Endothelial cell (in vitro differentiated cells): ENCODE measurements around the gene DCAF15. TPM values are rescaled to one million over a fixed set of nuclear protein-coding genes. Genes with fewer than 3 reads are reported as not detected.

Source experiments
- DNase-seq: peaks from one replicate; pipeline ENCODE4 v3.0.0; 2021; ENCODE audit warnings: low spot score
- H3K27ac Mint-ChIP-seq: one replicate; pipeline ENCODE4 v1.8.0; 2021; ENCODE audit warnings: mixed read lengths, inconsistent platforms; ENCODE audit not compliant: unreplicated experiment
- H3K27me3 Mint-ChIP-seq: one replicate; pipeline ENCODE4 v1.8.0; 2021; ENCODE audit warnings: mild to moderate bottlenecking, moderate library complexity, mixed read lengths, inconsistent platforms; ENCODE audit not compliant: unreplicated experiment
- H3K36me3 Mint-ChIP-seq: one replicate; pipeline ENCODE4 v1.8.0; 2021; ENCODE audit warnings: mild to moderate bottlenecking, low read depth, mixed read lengths, inconsistent platforms; ENCODE audit not compliant: unreplicated experiment
- H3K4me1 Mint-ChIP-seq: one replicate; pipeline ENCODE4 v1.8.0; 2021; ENCODE audit warnings: mild to moderate bottlenecking, mixed read lengths, inconsistent platforms; ENCODE audit not compliant: unreplicated experiment
- H3K4me3 Mint-ChIP-seq: one replicate; pipeline ENCODE4 v1.8.0; 2021; ENCODE audit warnings: mild to moderate bottlenecking, mixed read lengths, inconsistent platforms; ENCODE audit not compliant: unreplicated experiment
- H3K9me3 Mint-ChIP-seq: one replicate; pipeline ENCODE4 v1.8.0; 2021; ENCODE audit warnings: mixed read lengths, inconsistent platforms; ENCODE audit not compliant: unreplicated experiment
- total RNA-seq: library from RNA; stranded (reverse); fragmentation: NEBNext Ultra II Directional; extraction: Animal tissue kit (Norgen Biotek cat#: 25700); gene quantifications from one replicate; pipeline ENCODE4 v1.2.1, GENCODE V29; 2021; ENCODE audit not compliant: unreplicated experiment
- TF ChIP-seq, protein P1 (sequence below): fragments of 200-600 bp; sonication (generic); IDR thresholded peaks from one replicate; pipeline ENCODE4 v1.5.0; 2021; ENCODE audit warnings: antibody characterized with exemption; ENCODE audit not compliant: unreplicated experiment

DCAF15 gene
- total RNA-seq, 1 donor from 2014 or later = 53.0 TPM

DNA sequence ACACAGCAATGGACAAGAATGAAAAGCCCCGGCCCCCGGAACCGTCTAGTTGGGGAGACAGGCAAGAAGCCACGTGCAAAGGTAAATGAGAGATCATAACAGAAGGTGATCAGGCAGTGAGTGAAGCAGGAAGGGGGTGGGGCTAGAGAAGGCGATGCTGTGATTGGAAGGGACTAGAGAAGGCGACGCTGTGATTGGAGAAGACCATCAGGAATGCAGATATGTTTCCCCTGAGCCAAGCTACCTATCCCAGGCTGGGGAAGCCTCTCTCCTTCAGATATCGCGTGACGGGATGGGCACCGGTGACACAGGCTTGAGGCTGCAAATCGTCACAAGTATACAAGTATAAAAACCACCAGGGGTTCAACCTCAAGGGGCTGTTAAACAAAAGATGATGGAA lies 21.8 kb downstream of the DCAF15 start:
- Mint-ChIP-seq H3K27ac (peak overlapping the region; percentile 65), H3K27me3 (peaks cover 9% of the 10 kb centered on the region), H3K9me3 (no peaks in the 10 kb centered on the region), H3K36me3 (peaks cover 15% of the 10 kb centered on the region), H3K4me3 (no peak overlapping the region), H3K4me1 (peaks cover 7% of the 10 kb centered on the region)
- TF ChIP-seq, protein P1, sequence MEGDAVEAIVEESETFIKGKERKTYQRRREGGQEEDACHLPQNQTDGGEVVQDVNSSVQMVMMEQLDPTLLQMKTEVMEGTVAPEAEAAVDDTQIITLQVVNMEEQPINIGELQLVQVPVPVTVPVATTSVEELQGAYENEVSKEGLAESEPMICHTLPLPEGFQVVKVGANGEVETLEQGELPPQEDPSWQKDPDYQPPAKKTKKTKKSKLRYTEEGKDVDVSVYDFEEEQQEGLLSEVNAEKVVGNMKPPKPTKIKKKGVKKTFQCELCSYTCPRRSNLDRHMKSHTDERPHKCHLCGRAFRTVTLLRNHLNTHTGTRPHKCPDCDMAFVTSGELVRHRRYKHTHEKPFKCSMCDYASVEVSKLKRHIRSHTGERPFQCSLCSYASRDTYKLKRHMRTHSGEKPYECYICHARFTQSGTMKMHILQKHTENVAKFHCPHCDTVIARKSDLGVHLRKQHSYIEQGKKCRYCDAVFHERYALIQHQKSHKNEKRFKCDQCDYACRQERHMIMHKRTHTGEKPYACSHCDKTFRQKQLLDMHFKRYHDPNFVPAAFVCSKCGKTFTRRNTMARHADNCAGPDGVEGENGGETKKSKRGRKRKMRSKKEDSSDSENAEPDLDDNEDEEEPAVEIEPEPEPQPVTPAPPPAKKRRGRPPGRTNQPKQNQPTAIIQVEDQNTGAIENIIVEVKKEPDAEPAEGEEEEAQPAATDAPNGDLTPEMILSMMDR = no peak
- DNase-seq = no peak

DNA sequence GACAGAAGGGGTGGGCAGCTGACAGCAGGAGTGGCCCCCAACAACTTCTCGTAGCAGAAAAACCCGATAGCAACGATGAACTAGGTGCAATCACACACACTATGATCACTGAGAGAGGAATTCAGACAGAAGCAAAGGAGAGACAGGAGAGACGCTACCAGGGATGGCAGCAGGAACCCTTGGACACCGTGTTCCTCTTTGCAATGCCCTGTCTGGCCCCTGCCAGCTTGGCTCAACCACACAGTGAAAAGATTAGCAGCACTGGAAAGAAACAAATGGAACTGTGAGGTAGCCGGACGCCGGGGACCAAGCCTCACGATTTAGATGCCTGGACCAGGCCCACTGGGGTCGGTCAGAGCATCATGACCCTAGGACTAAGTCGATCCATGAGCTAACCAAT lies 23.6 kb downstream of the DCAF15 start:
- DNase-seq = no peak
- H3K4me1 Mint-ChIP-seq = peaks cover 12% of the 10 kb centered on the region
- TF ChIP-seq, protein P1 = no peak
- H3K4me3 Mint-ChIP-seq = no peak overlapping the region
- H3K27ac Mint-ChIP-seq = no peak overlapping the region
- H3K27me3 Mint-ChIP-seq = peaks cover 14% of the 10 kb centered on the region
- H3K9me3 Mint-ChIP-seq = no peaks in the 10 kb centered on the region
- H3K36me3 Mint-ChIP-seq = peaks cover 14% of the 10 kb centered on the region

DNA sequence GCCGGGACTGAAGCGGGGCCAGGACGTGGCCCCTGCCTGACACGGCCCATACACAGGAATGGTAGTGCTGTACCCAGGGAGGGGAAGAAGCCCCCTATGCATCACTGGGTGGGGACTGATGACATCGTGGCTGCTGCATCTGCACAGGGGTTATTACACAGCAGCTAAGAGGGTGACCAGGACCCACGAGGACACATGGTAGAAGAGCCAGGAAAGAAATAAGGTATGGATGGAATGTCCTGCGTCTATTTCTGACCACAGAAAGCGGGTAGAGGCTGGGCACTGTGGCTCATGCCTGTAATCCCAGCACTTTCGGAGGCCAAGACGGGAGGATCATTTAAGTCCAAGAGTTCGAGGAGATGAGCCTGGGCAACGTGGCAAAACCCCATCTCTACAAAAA lies 24.1 kb downstream of the DCAF15 start:
- Mint-ChIP-seq H3K9me3 (no peaks in the 10 kb centered on the region), H3K36me3 (peaks cover 14% of the 10 kb centered on the region), H3K4me3 (no peak overlapping the region), H3K4me1 (peaks cover 12% of the 10 kb centered on the region), H3K27me3 (peaks cover 14% of the 10 kb centered on the region), H3K27ac (no peak overlapping the region)
- TF ChIP-seq, protein P1 = no peak
- DNase-seq = no peak

GRCh38 chr19:13977803-13978202 lies 25.5 kb downstream of the DCAF15 start:
- no peak for DNase-seq
- H3K4me3 Mint-ChIP-seq = no peak overlapping the region
- H3K27ac Mint-ChIP-seq = no peak overlapping the region
- H3K9me3 Mint-ChIP-seq = no peaks in the 10 kb centered on the region
- H3K4me1 Mint-ChIP-seq = peaks cover 12% of the 10 kb centered on the region
- peaks cover 14% of the 10 kb centered on the region for H3K36me3 Mint-ChIP-seq
- TF ChIP-seq, protein P1 = no peak
- H3K27me3 Mint-ChIP-seq = peaks cover 14% of the 10 kb centered on the region

DNA sequence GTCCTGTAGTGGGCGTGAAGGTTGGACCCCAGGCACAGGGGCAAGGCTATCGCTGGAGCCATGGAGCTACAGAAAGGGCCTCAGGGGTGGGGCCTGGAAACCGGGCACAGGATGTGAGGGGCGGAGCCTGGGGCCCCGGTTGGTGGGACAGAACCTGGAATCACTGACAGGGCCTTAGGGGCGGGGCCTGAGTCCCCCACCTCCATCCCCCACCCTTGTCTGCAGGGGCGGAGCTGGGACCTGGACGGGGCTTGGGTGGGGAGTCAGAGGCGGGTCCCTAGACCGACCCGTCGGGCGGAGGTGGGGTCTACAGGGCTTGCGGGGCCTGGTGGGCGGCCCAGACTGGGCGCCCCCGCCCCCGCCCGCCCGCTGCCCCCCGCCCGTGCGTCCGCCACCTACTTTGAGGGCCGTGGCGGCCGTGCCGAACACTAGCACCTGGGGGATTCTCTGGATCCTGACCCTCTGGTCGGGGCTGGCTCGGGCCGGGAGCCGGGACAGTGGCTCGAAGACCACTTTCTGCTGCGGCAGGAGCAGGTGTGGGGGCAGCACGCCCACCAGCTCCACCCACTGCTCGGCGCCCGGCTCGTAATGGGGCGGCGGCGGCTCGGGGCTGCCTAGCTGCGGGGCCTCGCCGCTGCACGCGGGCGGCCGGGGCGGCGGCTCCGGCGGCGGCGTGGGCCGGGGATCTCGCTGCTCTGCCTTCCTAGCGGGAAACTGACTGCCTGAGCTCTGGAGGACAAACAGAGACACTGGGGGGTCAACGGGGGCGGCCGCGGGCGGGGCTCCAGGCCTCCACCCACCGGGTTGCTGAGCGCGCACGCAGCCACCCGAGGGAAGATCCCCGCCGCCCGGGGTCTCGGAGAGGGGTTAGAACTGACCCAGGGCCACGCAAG lies 26.3 kb downstream of the DCAF15 start:
- H3K27ac Mint-ChIP-seq = no peak overlapping the region
- H3K9me3 Mint-ChIP-seq = no peaks in the 10 kb centered on the region
- H3K27me3 Mint-ChIP-seq = peaks cover 11% of the 10 kb centered on the region

More for the DNA sequence above, 26.3 kb downstream of the DCAF15 start:
- peaks cover 14% of the 10 kb centered on the region for H3K36me3 Mint-ChIP-seq
- peaks cover 12% of the 10 kb centered on the region for H3K4me1 Mint-ChIP-seq
- TF ChIP-seq, protein P1 = no peak
- no peak overlapping the region for H3K4me3 Mint-ChIP-seq
- DNase-seq = peak; percentile 87
